Measurements from ENCODE around the gene SIDT2.

The SIDT2 gene

DNA sequence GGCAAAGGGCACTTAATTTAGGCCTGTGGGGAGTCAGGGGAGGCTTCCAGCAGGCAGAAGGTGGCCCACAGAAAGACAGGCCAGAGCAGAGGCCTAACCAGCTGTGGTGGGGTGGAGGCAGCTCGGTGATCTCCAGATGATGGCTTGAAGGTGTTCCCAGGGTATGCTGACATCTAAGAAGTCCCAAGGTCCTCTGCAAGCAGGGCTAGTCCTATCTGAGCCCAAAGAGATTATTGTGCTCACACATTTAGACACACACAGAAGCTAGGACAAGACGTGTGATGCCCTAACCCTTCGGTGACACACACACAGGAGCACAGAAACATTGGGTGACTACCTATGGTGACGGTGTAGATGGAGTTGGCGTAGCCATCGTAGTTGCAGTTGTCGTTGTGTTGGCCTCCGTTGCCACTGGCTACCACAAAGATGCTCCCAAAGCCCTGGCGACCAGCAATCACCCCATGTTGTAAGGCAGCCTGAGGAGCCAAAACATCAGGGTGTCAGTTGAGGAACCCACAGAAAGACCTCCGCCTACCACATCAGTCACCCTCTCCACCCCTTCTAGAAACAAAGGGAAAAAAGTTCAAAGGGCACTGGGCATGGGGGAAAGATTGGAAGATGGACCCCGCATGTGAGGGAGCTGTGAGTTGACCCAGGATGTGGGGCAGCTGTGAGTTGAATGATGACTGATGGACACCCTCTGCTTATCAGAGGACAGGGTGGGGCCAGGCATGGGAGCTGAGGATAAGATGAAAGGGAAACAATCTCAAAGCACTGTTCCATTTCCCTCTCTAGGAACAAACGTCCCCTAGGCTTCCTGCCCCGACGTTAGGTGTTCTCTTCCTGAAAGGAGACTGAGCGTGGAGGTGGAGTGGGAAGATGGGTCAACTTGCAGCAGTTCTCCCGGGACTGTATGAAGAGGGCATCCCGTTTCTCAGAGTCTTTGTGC is 45.5 kb downstream of the SIDT2 start:
- DNase-seq, result no peak

GRCh38 chr11:117225553-117226170 is 47.1 kb downstream of the SIDT2 start:
- DNase-seq, result no peak

GRCh38 chr11:117226388-117227385 is 48.1 kb downstream of the SIDT2 start:
- peak in 1 of 2 donors; percentile 37 for DNase-seq

- no peak for DNase-seq
Measured at GRCh38 chr11:117228091-117228490, 49.5 kb downstream of the SIDT2 start.

DNA sequence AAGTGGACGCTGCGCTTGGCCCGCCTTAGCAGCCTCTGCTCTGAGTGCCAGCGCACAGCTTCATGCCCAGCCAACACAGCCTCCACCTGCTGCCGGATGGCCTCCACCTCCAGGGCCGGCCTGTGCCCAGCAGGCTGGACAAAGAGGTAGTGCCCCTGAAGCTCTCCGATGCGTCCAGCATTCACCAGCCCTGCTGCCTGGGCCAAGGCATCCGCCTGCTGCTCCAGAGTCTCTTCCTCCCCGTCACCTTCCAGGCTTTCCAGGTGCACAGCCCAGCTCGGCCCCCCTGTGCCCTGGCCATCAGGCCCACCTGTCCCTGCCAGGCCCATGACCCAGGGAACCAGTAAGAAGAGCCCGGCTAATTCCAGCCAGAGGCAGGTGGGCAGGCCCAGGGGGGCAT is 50.9 kb downstream of the SIDT2 start:
- no peak for DNase-seq

GRCh38 chr11:117229931-117230285 is 51.4 kb downstream of the SIDT2 start:
- DNase-seq, result no peak

- peak; percentile 53 to 63 for DNase-seq
Measured at GRCh38 chr11:117230286-117230961, 51.9 kb downstream of the SIDT2 start.

- no peak for DNase-seq
Measured at GRCh38 chr11:117230999-117231841, 52.7 kb downstream of the SIDT2 start.

GRCh38 chr11:117231842-117232091 is 53.2 kb downstream of the SIDT2 start, which contains the start of gene PCSK7:
TSS of gene PCSK7 (minus strand) at chr11:117232073. CDS start at chr11:117229844, 2,229 bp downstream.
- DNase-seq, result peak in 1 of 2 donors; percentile 77

- peak; percentile 77 to 80 for DNase-seq
Measured at GRCh38 chr11:117232092-117232878, 53.7 kb downstream of the SIDT2 start, which contains the start of gene RNF214. TSS of gene RNF214 (plus strand) at chr11:117232671. CDS start at chr11:117234273, 1,602 bp downstream.

DNA sequence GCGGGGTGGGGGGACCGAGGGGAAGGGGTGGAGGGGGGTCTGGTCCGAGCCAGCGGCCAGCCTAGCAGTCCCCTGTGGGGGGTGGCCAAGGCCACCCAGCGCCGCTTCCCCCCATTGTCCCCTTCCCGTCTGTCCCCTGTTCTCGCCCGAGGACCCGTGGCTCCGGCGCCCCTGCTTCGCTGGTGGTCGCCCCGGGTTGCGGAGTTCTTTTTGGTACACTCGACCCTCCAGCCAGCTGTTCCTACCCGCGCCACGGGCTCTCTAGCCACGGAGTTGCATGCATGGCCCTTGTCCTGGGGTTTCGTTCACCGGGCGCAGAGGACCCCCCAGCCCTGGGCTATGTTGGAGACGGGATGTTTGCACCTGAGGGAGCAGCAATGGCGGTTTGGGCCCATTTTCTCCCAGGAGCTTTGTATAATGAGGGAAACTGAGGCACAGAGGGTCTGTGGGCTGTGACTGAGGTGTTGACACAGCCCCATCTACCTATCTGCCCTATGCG is 54.4 kb downstream of the SIDT2 start:
- peak; percentile 14 to 30 for DNase-seq

- no peak for DNase-seq
Measured at GRCh38 chr11:117238221-117238620, 59.7 kb downstream of the SIDT2 start.

DNA sequence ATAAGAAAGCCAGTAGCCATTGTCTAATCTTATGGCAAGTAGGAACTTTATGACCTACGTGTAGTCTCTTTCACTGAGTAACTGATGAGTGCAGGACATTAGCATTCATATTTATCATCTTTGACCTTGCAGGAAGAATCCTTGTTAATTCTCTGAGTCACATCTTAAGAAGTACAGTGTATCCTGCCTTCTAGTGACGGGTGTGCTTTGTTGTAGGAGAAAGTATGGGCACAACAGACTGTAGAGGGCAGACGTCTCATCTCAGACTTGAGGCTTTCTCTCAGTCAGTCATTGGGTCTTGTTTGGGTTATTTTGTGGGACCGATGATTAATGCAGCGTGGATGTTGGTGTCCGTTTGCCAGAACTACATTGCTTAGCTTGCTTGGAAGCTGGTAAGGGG is 60.8 kb downstream of the SIDT2 start:
- no peak for DNase-seq

All from stimulated activated CD4-positive, alpha-beta T cell treated with anti-CD3 and anti-CD28 coated beads, Interleukin-2, amount 100 ng/mL, for 24 hours (primary cell).